H9 (cell line): ENCODE results near the gene TMTC2. TPM values are rescaled to one million over a fixed set of nuclear protein-coding genes. Genes with fewer than 3 reads are reported as not detected.

Experiments
- DNase-seq: peaks from one replicate; pipeline ENCODE4 v3.0.0-alpha.2; 2017
- H2AFZ ChIP-seq: one replicate; pipeline ENCODE4 v1.6.1; 2013; ENCODE audit warnings: mild to moderate bottlenecking, low read length, control low read depth, moderate library complexity
- H2AK5ac ChIP-seq: 2 replicates; pipeline ENCODE4 v1.6.1; 2013; ENCODE audit warnings: low read length, control low read depth, mixed read lengths; ENCODE audit not compliant: insufficient read length
- H2BK120ac ChIP-seq: one replicate; pipeline ENCODE4 v1.6.1; 2013; ENCODE audit warnings: low read depth, mild to moderate bottlenecking, low read length, control low read depth, inconsistent platforms; ENCODE audit not compliant: poor library complexity, severe bottlenecking
- H2BK12ac ChIP-seq: 2 replicates; pipeline ENCODE4 v1.6.1; 2013; ENCODE audit warnings: low read length, control low read depth, mixed read lengths, low read depth; ENCODE audit not compliant: insufficient read length
- H2BK15ac ChIP-seq: 2 replicates; pipeline ENCODE4 v1.6.1; 2013; ENCODE audit warnings: low read depth, low read length, control low read depth
- H2BK20ac ChIP-seq: one replicate; pipeline ENCODE4 v1.6.1; 2013; ENCODE audit warnings: low read depth, mild to moderate bottlenecking, low read length, control low read depth, inconsistent platforms; ENCODE audit not compliant: poor library complexity, severe bottlenecking
- H2BK5ac ChIP-seq: 2 replicates; pipeline ENCODE4 v1.6.1; 2013; ENCODE audit warnings: low read length, control low read depth, mixed read lengths; ENCODE audit not compliant: insufficient read length
- H3K14ac ChIP-seq: 2 replicates; pipeline ENCODE4 v1.6.1; 2013; ENCODE audit warnings: low read length, control low read depth; ENCODE audit not compliant: insufficient read depth
- H3K18ac ChIP-seq: 2 replicates; pipeline ENCODE4 v1.6.1; 2013; ENCODE audit warnings: low read depth, mild to moderate bottlenecking, mixed read lengths, low read length, control low read depth; ENCODE audit not compliant: insufficient read length
- H3K23ac ChIP-seq: 2 replicates; pipeline ENCODE4 v1.6.1; 2013; ENCODE audit warnings: low read length, control low read depth, mixed read lengths, low read depth; ENCODE audit not compliant: insufficient read length
- H3K23me2 ChIP-seq: 2 replicates; pipeline ENCODE4 v1.6.1; 2013; ENCODE audit warnings: low read depth, mild to moderate bottlenecking, mixed read lengths, low read length, control low read depth; ENCODE audit not compliant: insufficient read length, poor library complexity, severe bottlenecking
- H3K27ac ChIP-seq: 2 replicates; pipeline ENCODE4 v1.5.1; 2013; ENCODE audit warnings: low read length, control low read depth, mixed read lengths, low read depth; ENCODE audit not compliant: insufficient read length
- H3K27me3 ChIP-seq: 2 replicates; pipeline ENCODE4 v1.6.1; 2013; ENCODE audit warnings: low read length, control low read depth, inconsistent platforms; ENCODE audit not compliant: insufficient read depth
- H3K4ac ChIP-seq: 2 replicates; pipeline ENCODE4 v1.6.1; 2013; ENCODE audit warnings: low read depth, mild to moderate bottlenecking, control low read depth, inconsistent platforms, low read length, moderate library complexity
- H3K4me1 ChIP-seq: 2 replicates; pipeline ENCODE4 v1.6.1; 2013; ENCODE audit warnings: low read length, control low read depth, inconsistent platforms; ENCODE audit not compliant: insufficient read depth
- H3K4me2 ChIP-seq: 2 replicates; pipeline ENCODE4 v1.6.1; 2013; ENCODE audit warnings: low read length, control low read depth, mixed read lengths; ENCODE audit not compliant: insufficient read length, insufficient read depth
- H3K56ac ChIP-seq: 2 replicates; pipeline ENCODE4 v1.6.1; 2013; ENCODE audit warnings: low read depth, mild to moderate bottlenecking, mixed read lengths, low read length, control low read depth; ENCODE audit not compliant: insufficient read length
- H3K79me1 ChIP-seq: 2 replicates; pipeline ENCODE4 v1.6.1; 2013; ENCODE audit warnings: low read depth, mild to moderate bottlenecking, moderate library complexity, low read length, control low read depth, inconsistent platforms; ENCODE audit not compliant: insufficient read depth, poor library complexity, severe bottlenecking
- H3K79me2 ChIP-seq: 2 replicates; pipeline ENCODE4 v1.6.1; 2013; ENCODE audit warnings: low read length, control low read depth, inconsistent platforms; ENCODE audit not compliant: insufficient read depth
- H3K9ac ChIP-seq: 2 replicates; pipeline ENCODE4 v1.6.1; 2013; ENCODE audit warnings: low read length, control low read depth, mixed read lengths; ENCODE audit not compliant: insufficient read length; ENCODE audit errors: extremely low read depth
- H3K9me3 ChIP-seq: one replicate; pipeline ENCODE4 v1.6.1; 2013; ENCODE audit warnings: low read depth, low read length, inconsistent platforms; ENCODE audit not compliant: control insufficient read depth
- H3T11ph ChIP-seq: one replicate; pipeline ENCODE4 v1.6.1; 2013; ENCODE audit warnings: mild to moderate bottlenecking, low read length, control low read depth, inconsistent platforms
- H4K20me1 ChIP-seq: one replicate; pipeline ENCODE4 v1.6.1; 2013; ENCODE audit not compliant: control insufficient read depth, insufficient read length, insufficient read depth
- H4K5ac ChIP-seq: 2 replicates; pipeline ENCODE4 v1.6.1; 2013; ENCODE audit warnings: low read depth, mild to moderate bottlenecking, mixed read lengths, low read length, control low read depth; ENCODE audit not compliant: insufficient read length
- H4K8ac ChIP-seq: replicated peaks from 2 replicates; pipeline ENCODE4 v1.6.1; 2013; ENCODE audit warnings: low read length, control low read depth, mixed read lengths, low read depth; ENCODE audit not compliant: insufficient read length
- H4K91ac ChIP-seq: 2 replicates; pipeline ENCODE4 v1.6.1; 2013; ENCODE audit warnings: low read depth, mild to moderate bottlenecking, moderate library complexity, mixed read lengths, low read length, control low read depth; ENCODE audit not compliant: insufficient read length
- H3K27ac Mint-ChIP-seq, 3 experiments: 2 replicates in 2 of 3; 3 replicates in 1 of 3; pipeline ENCODE4 v1.8.0; 2020 to 2021; ENCODE audit warnings: mixed read lengths in 3 of 3, mild to moderate bottlenecking in 1 of 3, moderate library complexity in 1 of 3
- H3K27me3 Mint-ChIP-seq: 2 replicates; pipeline ENCODE4 v1.8.0; 2021; ENCODE audit warnings: low read depth, mild to moderate bottlenecking, moderate library complexity, mixed read lengths
- H3K36me3 Mint-ChIP-seq, 3 experiments: 2 replicates in 2 of 3; 3 replicates in 1 of 3; pipeline ENCODE4 v1.8.0; 2020 to 2021; ENCODE audit warnings: low read depth in 3 of 3, mixed read lengths in 3 of 3; ENCODE audit not compliant: insufficient read depth in 1 of 3
- H3K4me1 Mint-ChIP-seq, 2 experiments: 2 replicates each; pipeline ENCODE4 v1.8.0; 2020; ENCODE audit warnings: mixed read lengths in 2 of 2
- H3K4me3 Mint-ChIP-seq, 2 experiments: 2 replicates in 1 of 2; 3 replicates in 1 of 2; pipeline ENCODE4 v1.8.0; 2020 to 2021; ENCODE audit warnings: mild to moderate bottlenecking in 2 of 2, mixed read lengths in 2 of 2, moderate library complexity in 1 of 2
- H3K9me3 Mint-ChIP-seq, 2 experiments: 2 replicates in 1 of 2; 3 replicates in 1 of 2; pipeline ENCODE4 v1.8.0; 2020; ENCODE audit warnings: mild to moderate bottlenecking in 2 of 2, mixed read lengths in 2 of 2, moderate library complexity in 1 of 2
- CTCF ChIP-seq: fragments of 200-600 bp; sonication (generic); conservative IDR thresholded peaks from 3 replicates; pipeline ENCODE4 v1.8.0; 2021; ENCODE audit warnings: antibody characterized with exemption, mild to moderate bottlenecking
- WGBS: extraction: QIAGEN DNeasy Blood & Tissue Kit; methylation state at CpG from one replicate; pipeline ENCODE4 v1.1.7; 2013; ENCODE audit warnings: missing lambda C conversion rate, low lambda C conversion rate, mixed read lengths; ENCODE audit not compliant: insufficient read length; ENCODE audit errors: extremely low coverage; 5-methylcytosine and 5-hydroxymethylcytosine counted together
- total RNA-seq: library from RNA; stranded (reverse); gene quantifications from 2 replicates; pipeline ENCODE4 v1.2.1, GENCODE V29; 2021

The TMTC2 gene
- total RNA-seq, 1 experiment from 2014 or later = 3.1 TPM

DNA sequence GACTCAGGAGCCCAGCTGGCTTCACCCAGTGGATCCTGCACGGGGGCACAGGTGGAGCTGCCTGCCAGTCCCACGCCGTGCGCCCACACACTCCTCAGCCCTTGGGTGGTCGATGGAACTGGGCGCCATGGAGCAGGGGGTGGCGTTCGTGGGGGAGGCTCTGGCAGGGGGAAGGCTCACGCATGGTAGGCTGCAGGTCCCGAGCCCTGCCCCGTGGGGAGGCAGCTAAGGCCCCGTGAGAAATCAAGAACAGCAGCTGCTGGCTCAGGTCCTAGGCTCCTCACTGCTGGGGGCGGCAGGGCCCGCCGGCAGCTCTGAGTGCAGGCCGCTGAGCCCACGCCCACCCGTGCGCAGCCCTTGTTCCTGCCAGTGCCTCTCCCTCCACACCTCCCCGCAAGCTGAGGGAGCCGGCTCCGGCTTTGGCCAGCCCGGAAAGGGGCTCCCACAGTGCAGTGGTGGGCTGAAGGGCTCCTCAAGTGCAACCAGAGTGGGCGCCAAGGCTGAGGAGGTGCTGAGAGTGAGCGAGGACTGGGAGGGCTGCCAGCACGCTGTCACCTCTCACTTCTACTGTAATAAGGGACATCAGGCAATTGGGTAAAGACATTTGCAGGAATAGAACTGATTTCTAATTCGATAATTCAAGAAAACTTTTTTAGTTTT lies 115.4 kb downstream of the TMTC2 start:
- Histone ChIP-seq H3K79me2 (no peaks in the 10 kb centered on the region), H3K23ac (no peak overlapping the region), H3K27me3 (no peaks in the 10 kb centered on the region), H3K9ac (no peak overlapping the region), H3K27ac (no peak overlapping the region), H3K23me2 (no peaks in the 10 kb centered on the region), H3K18ac (no peak overlapping the region), H3T11ph (no peak overlapping the region), H2BK120ac (no peak overlapping the region), H3K4me1 (no peaks in the 10 kb centered on the region), H2AFZ (no peak overlapping the region), H4K5ac (no peak overlapping the region), H3K4ac (no peak overlapping the region; the same call in 1 of the 2 replicates), H4K91ac (no peak overlapping the region), H2BK12ac (no peak overlapping the region), H3K56ac (no peak overlapping the region), H2AK5ac (no peak overlapping the region), H2BK5ac (no peak overlapping the region), H3K14ac (no peak overlapping the region), H3K79me1 (no peaks in the 10 kb centered on the region), H3K4me2 (no peak overlapping the region), H3K9me3 (no peaks in the 10 kb centered on the region), H2BK15ac (no peak overlapping the region), H4K8ac (no peak overlapping the region), H4K20me1 (no peaks in the 10 kb centered on the region), H2BK20ac (no peak overlapping the region)
- WGBS = no CpG with 5 or more reads among the region's 27 CpGs
- Mint-ChIP-seq H3K36me3 (peaks cover 7 to 13% (median 9%) of the 10 kb centered on the region in 3 experiments), H3K27me3 (no peaks in the 10 kb centered on the region), H3K4me1 (peaks cover 9 to 13% of the 10 kb centered on the region in 2 experiments; a peak in 3 of 4 replicates), H3K27ac (no peak overlapping the region), H3K9me3 (peaks cover 0 to 10% of the 10 kb centered on the region in 2 experiments; a peak in 2 of 5 replicates), H3K4me3 (no peak overlapping the region)
- TF ChIP-seq CTCF = no peak
- no peak for DNase-seq
